Measurements from ENCODE around the gene PEX10. TPM values are rescaled to one million over a fixed set of nuclear protein-coding genes. Genes with fewer than 3 reads are reported as not detected.

PEX10 gene
- total and polyA plus RNA-seq, 2 of the 8 experiments (the other 6 are each of a cell fraction or from before 2014, with no cell fraction given): 24.3 to 26.9 TPM

GRCh38 chr1:2377751-2378440 lies 34.5 kb downstream of the PEX10 start:
- H2BK12ac ChIP-seq (ENCODE audit: low read depth, low read length): no peak overlapping the region
- H2BK20ac ChIP-seq (ENCODE audit: low read length): no peak overlapping the region
- no peak overlapping the region for H3K4me3 ChIP-seq (ENCODE audit: extremely low read depth in 1 of 4, insufficient read depth in 2 of 4, low read depth in 3 of 4, low read length in 4 of 4)
- H4K8ac ChIP-seq (ENCODE audit: extremely low read depth, insufficient read depth, low read length): peak overlapping the region; percentile 78
- no peaks in the 10 kb centered on the region for H3K27me3 ChIP-seq (replicated peaks in 1 of 4; ENCODE audit: control insufficient read depth in 3 of 4, extremely low read depth in 1 of 4, insufficient read depth in 3 of 4, low read length in 3 of 4)
- H3K36me3 ChIP-seq (ENCODE audit: control insufficient read depth in 2 of 4, insufficient read depth in 4 of 4, low read length in 3 of 4): no peaks in the 10 kb centered on the region
- WGBS, 2 experiments (ENCODE audit: extremely low coverage in 1 of 2, insufficient coverage in 1 of 2, insufficient read length in 1 of 2, insufficient replicate concordance in 2 of 2, low coverage in 1 of 2, low lambda C conversion rate in 2 of 2, missing lambda C conversion rate in 1 of 2): 89% methylated on average over 16 of the region's 16 CpGs; no CpG with 5 or more reads in 1 of the 2 experiments
- H2AFZ ChIP-seq (ENCODE audit: low read length): no peak overlapping the region
- no peaks in the 10 kb centered on the region for H3K79me2 ChIP-seq (ENCODE audit: control insufficient read depth in 1 of 2, insufficient read depth in 2 of 2, low read length in 2 of 2)
- no peak for DNase-seq (ENCODE audit: low read depth in 1 of 2, low spot score in 2 of 2)
- no peak overlapping the region for H4K91ac ChIP-seq (replicated peaks; ENCODE audit: insufficient read length, low read length)
- no peaks in the 10 kb centered on the region for H3K9me3 ChIP-seq (ENCODE audit: insufficient read depth in 2 of 2, low read depth in 1 of 2, low read length in 1 of 2)
- no peak overlapping the region for H3K9ac ChIP-seq (replicated peaks in 1 of 4; ENCODE audit: extremely low read depth in 1 of 4, low read depth in 3 of 4, low read length in 3 of 4)
- ChIA-PET CTCF (ENCODE audit: partially characterized antibody) (interaction anchor here (0.7 to 2.5 kb wide), 8 partner anchors 27 to 202 kb away, joined by 3 to 9 read pairs (median 5); partner anchors contain the start of gene FAAP20), POLR2A (ENCODE audit: partially characterized antibody) (interaction anchor here (5.0 kb wide), 1 partner anchor 183 kb away, joined by 16 read pairs; the partner anchor contains the start of gene FAAP20)
- H3K14ac ChIP-seq (ENCODE audit: insufficient read length): no peak overlapping the region
- FAIRE-seq: no peak
- H3K27ac ChIP-seq (ENCODE audit: low read depth, low read length): no peak overlapping the region
- no peak overlapping the region for H2BK120ac ChIP-seq (replicated peaks; ENCODE audit: low read depth, low read length)
- H3K4me1 ChIP-seq (replicated peaks in 1 of 4; ENCODE audit: control insufficient read depth in 3 of 4, insufficient read depth in 4 of 4, low read length in 3 of 4): peaks cover 0 to 2% (median under 1%) of the 10 kb centered on the region in 4 experiments; a peak in 3 of 7 replicates
- H3K4ac ChIP-seq (replicated peaks; ENCODE audit: insufficient read length, low read depth, low read length): no peak overlapping the region
- H2BK5ac ChIP-seq (ENCODE audit: low read depth, low read length): no peak overlapping the region
- no peak overlapping the region for H2BK15ac ChIP-seq (ENCODE audit: low read length)
- no peaks in the 10 kb centered on the region for H3K23me2 ChIP-seq (ENCODE audit: low read depth, low read length)
- no peak overlapping the region for H3K4me2 ChIP-seq (ENCODE audit: insufficient read depth in 1 of 2, low read depth in 2 of 2, low read length in 2 of 2)
- no peak overlapping the region for H4K5ac ChIP-seq (ENCODE audit: insufficient read length, low read depth, low read length)
- H3K18ac ChIP-seq (ENCODE audit: extremely low read depth, low read length): no peak overlapping the region
- H3K79me1 ChIP-seq (ENCODE audit: low read depth, low read length): no peaks in the 10 kb centered on the region
- no peak overlapping the region for H3K56ac ChIP-seq (replicated peaks; ENCODE audit: insufficient read length, low read depth, low read length)
- no peaks in the 10 kb centered on the region for H4K20me1 ChIP-seq (replicated peaks in 1 of 2; ENCODE audit: control insufficient read depth in 1 of 2, insufficient read depth in 2 of 2, low read length in 2 of 2)
- H3K23ac ChIP-seq (ENCODE audit: insufficient read length): no peak overlapping the region
- no peak overlapping the region for H2AK5ac ChIP-seq (ENCODE audit: low read depth, low read length)
- no peak for TF ChIP-seq CTCF (IDR thresholded peaks at IDR 0.05; ENCODE audit: control extremely low read depth in 1 of 3, insufficient read depth in 1 of 3, low read depth in 1 of 3, low read length in 3 of 3)
- no peak for TF ChIP-seq EZH2 (IDR thresholded peaks at IDR 0.05; ENCODE audit: low read depth, low read length, severe bottlenecking)
- no peak for TF ChIP-seq MAX (IDR thresholded peaks at IDR 0.05)
- TF ChIP-seq MAFK (IDR thresholded peaks at IDR 0.05; ENCODE audit: low read depth, low read length): no peak
- TF ChIP-seq SUZ12 (IDR thresholded peaks at IDR 0.05; ENCODE audit: low read length): no peak
- no peak for TF ChIP-seq SP2 (IDR thresholded peaks at IDR 0.05; ENCODE audit: low read length)
- TF ChIP-seq NANOG (IDR thresholded peaks at IDR 0.05; ENCODE audit: insufficient read depth, low read depth, low read length, poor library complexity, severe bottlenecking): no peak
- no peak for TF ChIP-seq E2F6 (IDR thresholded peaks at IDR 0.05)
- no peak for TF ChIP-seq CBX8 (IDR thresholded peaks at IDR 0.05; ENCODE audit: borderline replicate concordance, low read depth, low read length)

Data from H1 (cell line).